IPS-NIHi7 (cell line): ENCODE results near the gene HIC1.
"Not testable (repeated sequence)": the region's sequence is repeated elsewhere in the genome, so short reads cannot be mapped to it uniquely, and the experiment has no call there.

ENCODE experiments used
- DNase-seq: peaks from one replicate; pipeline ENCODE4 v3.0.0; 2012; ENCODE audit warnings: mixed read lengths; ENCODE audit errors: extremely low spot score

Gene HIC1, protein sequence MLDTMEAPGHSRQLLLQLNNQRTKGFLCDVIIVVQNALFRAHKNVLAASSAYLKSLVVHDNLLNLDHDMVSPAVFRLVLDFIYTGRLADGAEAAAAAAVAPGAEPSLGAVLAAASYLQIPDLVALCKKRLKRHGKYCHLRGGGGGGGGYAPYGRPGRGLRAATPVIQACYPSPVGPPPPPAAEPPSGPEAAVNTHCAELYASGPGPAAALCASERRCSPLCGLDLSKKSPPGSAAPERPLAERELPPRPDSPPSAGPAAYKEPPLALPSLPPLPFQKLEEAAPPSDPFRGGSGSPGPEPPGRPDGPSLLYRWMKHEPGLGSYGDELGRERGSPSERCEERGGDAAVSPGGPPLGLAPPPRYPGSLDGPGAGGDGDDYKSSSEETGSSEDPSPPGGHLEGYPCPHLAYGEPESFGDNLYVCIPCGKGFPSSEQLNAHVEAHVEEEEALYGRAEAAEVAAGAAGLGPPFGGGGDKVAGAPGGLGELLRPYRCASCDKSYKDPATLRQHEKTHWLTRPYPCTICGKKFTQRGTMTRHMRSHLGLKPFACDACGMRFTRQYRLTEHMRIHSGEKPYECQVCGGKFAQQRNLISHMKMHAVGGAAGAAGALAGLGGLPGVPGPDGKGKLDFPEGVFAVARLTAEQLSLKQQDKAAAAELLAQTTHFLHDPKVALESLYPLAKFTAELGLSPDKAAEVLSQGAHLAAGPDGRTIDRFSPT

DNA sequence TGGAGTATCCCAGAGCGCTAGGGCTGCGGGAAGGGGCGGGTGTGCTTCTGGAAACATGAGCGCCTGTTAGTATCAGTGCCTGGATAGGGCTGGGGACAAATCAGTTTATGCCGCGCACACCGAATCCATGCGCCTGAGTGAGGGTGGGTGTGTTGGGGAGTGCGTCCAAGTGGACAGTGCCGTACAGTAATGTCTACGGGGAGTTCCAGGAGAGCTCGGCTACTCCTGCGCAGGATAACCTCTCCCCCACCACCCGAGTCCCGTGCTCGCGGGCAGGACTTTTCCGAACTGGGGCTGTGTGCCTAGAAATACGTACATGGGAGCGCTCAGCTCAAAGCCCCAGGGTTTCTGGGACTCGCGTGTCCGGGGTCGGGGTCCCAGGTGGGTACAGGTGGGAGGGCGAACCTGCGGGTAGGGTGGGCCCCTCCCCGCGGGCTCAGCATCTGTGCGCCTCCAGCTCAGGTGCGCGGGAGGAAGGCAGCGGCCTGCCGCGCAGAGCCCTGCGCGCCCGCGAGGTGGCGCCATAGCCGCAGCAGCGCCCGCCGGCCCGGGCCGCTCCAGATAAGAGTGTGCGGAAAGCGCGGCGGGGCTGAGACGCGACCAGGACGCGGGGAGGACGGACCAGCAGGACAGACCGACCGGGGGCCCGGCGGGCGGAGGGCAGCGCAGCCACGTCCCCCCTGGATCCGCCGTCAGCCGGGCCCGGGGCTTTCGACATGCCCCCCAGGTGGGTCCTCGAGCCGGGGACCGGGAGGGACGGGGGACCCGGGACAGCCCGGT, at the start of gene HIC1:
Gene HIC1 (plus strand): TSS at position 592 of the 780 bp plus-strand sequence. CDS start 1,588 bp downstream, outside the sequence.
- DNase-seq, result peak; percentile 75

DNA sequence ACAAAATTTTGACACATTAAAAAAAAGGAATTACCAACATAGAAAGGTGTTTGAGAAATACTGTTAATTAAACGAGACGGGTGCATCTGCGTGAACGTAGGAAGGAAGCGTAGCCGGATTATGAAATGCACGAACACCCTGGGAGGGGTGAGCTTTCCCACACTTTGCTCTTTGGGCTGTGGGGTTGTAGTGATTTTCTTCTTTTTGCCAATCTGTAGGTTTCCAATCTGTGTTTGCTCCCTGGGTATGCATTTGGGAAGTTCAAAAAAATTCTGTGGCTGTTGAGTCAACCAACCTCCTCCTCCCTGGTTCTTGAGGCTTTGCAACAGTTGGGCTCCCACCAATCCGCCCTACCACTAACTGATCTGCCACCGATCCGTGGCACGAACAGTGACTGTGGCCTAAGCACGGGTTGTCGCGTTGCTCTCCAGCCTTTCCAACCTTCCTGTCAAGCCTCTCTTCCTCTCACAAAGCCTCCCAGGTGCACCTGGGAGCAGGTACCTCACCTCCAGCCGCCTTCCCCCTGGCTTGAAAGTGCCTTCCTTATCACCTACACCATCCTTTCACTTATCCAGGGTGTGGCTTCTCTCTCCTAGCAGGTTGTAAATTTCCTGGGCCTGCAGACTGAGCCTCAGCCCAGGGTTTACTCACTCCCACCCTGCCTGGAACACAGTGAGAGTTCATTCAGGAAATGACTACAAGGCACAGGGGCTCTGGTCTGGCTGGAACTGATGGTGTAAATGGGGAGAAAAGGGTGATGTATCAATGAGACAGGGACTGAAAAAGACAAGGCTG, 46.4 kb upstream of the HIC1 start:
- DNase-seq, result no peak

DNA sequence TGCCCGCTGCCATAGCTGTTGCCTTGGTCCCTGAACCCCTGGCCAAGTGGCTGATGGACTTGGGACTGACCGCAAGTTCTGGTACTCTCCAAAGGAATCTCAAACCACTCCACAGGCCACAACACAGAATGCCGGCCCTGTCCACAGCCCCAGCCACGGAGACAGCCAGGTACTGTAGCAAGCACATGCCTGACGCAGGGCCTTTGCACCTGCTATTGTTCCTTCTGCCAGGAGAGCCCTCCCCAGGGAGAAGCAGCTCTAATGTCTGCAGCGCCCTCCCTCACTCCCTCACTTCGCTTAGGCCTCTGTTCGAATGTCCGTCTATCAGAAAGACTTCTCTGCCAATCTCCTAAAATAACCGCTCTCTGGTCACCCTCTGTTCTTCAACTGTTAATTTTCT, 45.2 kb upstream of the HIC1 start:
- no peak for DNase-seq

DNA sequence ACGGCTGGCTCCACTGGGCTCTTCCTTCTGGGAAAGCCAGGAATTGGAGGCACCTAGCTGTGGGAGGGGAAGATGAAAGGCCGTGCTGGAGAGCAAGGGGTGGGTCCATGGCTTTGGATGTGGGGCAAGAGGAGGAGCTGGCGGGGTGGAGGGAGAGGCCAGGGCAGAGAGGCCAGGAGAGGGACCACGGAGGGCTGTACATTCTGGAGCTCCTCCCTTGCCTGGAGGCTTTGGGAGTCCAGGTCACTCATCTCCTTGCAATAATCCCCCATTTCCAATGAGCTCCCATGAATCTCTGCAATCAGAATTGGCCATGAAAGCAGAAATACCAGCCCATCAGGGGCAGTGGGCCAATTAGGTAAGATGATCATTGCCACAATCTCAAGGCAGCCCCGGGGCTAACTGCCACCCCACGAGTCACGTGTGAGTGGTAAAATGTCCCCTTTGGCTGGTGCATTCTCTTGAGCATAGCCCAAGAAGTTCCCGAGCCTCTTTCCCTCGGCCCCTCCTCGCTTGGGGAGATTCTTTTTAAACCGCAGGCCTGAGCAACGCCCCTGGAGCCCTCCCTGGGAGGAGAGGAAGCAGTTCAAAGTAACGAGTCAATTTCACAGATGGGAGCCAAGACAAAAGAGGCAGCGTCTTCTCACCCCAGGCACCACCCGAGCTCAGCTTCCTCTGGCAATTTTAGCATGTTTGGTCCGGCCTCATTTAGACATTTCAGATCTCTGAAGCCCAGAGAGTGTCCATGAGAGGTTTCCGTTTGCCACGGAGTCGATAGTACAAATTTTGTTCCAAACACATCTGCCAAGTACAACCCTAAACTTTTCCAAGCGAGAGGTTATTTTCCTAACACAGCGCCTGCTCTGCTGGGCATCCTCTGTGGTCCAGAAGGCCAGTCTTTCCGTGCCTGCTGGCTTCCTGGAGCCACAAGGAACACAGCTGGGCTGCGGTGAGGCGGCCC, 43.2 kb upstream of the HIC1 start:
- peak; percentile 60 for DNase-seq

DNA sequence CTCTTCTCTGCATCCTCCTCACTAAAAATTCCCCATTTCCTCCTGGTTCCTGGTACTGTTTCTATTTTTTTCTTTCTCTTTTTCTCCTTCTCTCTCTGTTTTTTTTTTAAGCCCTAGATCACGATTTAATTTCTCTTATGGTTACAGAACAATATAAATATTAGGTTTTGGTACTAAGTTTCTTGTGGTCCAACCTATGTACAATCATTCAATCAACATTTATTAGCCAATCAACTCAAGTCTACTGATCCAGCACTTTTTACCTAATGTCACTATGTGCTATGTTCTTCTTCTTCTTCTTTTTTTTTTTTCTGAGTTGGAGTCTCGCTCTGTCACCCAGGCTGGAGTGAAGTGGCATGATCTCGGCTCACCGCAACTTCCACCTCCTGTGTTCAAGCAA, 42.4 kb upstream of the HIC1 start:
- no peak for DNase-seq

DNA sequence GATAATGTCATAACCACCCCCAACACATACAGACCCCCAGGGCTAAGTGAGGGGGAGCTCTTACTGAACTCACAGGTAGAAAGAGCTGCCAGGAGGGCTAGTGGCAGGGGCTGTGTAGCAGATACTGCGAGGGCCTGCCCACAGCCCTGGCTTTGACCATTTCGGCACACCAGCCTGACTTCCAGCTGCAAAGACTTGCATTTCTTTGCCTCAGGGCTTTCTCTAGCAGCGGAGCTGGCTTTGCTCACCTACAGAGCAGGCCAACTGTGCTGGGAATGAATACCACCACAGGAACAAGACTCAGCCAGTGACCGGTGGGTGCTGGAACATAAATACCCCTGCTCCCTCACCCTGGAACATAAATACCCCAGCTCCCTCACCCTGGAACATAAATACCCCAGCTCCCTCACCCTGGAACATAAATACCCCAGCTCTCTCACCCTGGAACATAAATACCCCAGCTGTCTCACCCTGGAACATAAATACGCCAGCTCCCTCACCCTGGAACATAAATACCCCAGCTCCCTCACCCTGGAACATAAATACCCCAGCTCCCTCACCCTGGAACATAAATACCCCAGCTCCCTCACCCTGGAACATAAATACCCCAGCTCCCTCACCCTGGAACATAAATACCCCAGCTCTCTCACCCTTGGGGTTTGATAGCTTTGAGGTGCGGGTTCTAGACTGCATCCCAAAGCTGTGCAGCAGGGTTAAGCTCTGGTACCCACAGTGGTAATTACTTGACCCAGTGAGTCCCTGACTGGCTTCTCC, 41.5 kb upstream of the HIC1 start:
- not testable (repeated sequence) for DNase-seq

DNA sequence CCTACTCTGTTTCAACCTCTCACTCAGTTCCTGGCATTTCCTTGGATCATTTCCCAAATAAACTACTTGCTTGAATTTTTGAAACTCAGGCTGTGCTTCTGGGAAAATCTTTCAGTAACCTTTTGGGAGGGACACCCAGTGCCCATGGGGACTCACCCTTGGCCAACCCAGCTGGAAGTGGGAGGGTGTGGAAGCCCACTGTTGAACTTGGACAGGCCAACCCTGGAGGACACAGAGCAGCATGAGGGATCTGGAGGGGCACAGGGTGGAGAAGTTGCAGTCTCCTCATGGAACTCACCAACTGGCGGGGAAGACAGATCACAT, 40.9 kb upstream of the HIC1 start:
- no peak for DNase-seq

DNA sequence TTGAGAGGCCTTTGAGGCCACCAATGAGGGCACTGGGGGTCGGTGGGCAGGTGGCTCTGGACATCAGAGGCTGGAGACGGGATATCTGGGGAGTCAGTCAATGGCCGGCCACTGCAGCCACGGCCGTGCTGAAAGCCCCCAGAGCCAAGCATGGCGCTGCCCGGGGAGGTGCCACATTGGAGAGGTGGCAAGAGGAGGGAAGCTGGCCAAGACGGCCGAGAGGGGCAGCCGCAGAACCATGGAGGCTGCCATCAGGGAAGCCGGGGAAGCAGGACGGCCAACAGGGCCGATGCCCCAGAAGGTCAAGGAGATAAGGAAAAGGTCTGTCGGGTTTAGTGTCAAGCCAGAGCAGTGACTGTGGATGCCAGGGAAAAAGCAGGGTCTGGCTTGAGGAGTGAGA, 39.6 kb upstream of the HIC1 start:
- DNase-seq, result no peak

DNA sequence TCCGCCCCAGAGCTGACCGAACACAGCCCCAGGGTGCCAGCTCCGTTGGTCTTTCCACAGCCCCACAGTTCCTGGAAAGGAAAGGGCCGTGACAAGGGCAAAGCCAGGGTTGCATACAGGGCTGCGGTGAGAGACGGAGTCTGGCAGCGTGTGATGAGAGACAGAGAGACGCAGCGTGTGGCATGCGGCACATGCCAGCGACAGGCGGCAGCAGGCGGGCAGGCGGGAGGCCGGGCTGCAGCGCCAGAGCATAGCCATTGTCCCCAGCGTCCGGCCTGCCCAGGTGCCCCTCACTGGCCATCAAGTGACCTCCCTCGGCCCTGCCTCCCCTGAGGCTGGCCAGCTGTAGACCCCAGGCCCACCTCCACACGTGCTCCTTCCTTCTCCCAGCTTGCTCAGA, 38.4 kb upstream of the HIC1 start:
- DNase-seq, result no peak

DNA sequence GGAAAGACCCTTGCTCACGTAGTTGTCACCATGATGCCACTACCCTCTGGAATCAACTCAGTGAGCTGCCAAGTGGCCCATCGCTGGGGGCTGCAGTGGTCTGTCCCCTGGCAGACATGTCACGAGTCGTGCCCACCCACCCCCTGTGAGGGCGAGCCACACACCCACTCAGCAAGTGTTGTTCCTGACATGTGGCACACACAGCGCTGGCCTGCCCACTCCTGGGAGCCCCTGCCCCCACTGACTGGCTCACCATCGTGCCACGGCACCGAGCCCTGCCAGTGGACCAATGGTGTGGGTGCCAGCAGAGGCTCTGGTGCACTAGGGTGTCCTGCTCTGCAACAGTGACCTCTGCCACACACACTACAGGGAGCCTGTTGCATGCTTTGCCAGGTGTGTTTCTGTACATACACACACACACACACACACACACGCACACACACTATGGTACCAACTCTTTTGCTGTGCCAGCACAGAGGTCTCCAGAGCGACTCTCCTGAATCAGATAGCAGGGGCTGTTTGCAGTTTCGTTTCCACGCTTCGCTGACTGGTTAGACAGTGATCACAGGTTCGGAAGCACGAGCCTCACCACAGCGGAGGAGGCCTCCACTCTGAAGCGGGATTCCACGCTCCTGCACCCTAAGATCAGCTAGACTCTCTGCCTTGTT, 37.5 kb upstream of the HIC1 start:
- DNase-seq, result no peak

DNA sequence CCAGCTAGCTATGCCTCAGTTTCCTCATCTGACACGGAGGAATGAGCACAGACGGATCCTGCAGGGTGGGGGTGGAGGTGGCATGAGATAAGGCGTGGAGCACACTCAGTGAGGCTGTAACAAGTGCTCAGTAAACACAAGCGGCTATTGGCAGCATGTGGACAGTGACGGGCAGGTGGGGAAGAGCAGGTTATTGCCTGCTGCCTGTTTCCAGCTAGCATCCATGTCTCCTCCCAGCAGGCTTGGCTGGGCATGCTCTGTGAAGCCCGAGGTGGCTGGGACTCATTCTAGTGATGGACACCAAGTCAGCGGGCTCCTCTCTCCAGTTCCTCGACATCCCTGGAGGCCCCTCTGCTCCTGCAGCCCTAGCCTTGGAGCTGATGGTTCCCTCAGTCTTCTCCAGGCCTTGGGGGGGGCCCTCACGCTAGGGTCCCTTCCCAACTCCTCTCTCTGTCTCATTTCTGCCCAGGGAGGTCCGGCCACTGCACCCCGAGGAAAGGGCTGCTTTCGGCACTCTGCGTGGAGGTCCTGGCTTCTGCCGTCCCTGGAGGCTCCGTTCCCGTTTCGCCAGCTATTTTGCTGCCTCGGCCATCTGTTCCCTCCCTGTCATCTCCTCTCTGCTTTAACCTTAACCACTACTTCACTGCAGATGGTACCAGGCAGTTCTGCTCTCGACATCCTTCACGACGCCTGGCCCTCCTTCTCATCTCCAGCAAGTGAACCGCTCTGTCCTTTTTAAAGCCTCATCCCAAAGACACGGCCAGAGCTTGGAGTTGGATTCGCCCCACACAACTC, 36.0 kb upstream of the HIC1 start:
- DNase-seq, result no peak

DNA sequence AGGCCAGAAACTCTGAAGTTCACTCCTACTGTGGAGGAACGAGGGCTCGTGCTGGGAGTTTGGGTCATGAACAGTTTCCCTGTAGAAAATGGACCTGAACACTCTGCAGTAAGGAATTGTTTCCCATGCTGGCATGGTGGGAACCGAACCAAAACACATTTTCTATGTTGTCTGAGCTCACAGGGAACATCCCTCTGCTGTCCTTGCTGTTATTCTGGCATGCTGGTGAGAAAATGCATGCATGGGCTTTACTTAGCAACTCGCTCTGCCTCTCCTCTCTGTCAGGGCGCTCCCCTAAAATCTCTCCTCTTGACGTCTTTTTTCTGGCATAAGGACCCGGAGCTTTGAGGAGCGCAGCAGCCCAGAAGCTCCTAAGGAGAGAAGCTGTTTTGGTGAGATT, 35.2 kb upstream of the HIC1 start:
- no peak for DNase-seq

DNA sequence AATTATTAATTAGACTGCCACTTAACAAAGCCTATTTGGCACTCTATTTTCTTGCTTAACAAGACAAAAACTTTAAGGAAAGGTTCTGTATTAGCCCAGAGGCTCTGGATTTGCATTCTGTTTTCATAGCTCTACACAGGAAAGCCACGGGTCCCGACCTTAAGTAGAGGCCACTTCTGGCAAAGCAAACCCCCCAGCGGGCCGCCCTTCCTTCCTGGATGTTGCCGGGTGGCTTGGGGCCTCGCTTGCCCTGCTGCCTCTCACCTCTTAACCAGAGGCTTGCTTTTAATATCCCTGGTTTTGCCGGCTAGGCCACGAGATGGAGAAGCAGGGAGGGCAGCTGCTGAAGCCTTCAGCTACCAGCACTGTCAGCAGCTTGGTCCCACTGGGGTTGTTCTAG, 34.2 kb upstream of the HIC1 start:
- DNase-seq, result no peak

DNA sequence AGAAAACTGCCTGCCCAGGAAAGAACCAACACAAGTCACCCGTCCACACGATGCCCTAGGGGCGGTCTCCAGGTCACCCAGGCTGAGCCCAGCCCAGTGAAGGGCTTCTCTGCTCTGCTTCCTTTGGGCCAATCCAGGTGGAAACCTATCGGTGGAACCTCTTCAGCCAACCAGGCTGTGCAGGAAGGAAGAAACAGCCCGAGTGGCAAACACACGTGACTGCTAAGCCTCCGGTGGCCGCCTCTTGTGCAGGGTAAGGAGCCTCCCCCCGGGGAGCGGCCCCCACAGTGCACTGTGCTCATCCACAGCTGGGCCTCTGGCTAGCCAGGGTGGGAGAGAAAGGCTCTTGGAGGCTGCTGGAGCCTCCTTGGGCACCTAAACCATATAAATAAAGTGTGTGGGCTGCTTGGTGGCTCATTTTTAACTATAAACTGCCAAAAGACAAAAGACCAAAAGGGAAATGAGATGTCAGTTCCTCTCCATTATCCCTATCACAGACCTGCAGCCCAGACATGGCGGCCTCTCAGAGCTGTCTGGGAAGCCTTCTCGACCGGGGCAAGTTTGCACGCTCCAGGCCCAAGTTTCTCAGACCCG, 32.2 kb upstream of the HIC1 start:
- DNase-seq, result no peak

DNA sequence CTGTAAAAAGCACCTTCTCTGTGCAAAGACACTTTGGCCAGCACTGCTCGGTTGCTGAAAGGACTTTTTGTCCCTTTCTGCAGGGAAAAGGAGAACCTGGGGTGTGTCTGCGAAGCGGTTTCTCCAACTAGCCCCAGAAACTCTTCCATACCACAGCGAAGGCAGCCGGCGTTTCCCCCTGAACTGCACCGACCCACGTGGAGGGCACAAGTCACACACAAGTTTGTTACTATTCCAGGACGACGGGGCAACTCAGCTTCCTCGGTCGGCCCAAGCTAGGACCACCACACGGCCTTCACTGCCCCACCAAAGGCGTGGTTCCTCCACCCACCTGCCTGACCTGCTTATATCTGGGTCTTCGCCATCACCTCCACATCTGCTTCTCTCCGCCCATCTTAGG, 31.6 kb upstream of the HIC1 start:
- no peak for DNase-seq

DNA sequence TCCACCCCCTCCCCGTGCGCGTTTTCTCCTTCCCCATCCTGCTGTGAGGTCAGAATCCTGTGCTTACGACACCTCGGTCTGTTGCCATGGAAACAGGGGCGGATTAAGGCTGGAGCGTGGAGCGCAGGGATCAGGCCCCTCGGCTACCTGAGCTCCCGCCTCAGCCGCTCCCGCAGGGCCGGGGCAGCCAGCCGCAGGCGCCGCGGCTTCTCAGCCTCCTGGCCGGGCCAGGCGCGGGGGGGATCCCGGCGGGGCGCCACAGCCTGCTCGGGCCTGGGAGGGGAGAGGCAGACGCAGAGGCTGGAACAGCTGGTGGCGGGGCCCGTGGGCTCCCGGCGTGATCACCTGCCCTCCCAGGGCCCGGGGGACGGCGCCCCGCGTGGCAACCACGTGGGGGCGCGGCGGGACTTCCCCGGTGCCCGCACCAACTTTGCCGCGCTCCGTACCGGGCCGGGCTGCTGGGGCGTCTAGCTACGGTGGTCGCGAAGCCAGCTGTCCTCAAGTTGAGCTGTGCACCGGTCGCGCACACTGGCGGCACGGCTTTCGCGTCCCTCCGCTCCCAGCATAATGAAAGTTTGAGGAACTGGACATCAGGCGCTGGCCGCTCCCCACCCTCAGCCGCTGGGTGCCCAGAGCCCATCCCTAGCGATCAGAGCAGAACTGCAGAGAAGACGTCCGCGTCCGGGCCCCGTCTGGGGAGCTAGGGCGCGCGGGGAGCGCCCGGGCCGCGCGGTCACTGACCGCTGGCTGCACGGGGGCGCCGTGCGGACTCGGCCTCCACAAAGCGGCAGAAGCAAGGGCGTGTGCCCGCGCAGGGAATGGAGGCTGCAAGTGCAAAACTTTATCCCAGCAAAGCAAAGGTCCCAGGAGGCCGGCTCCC, 31.0 kb upstream of the HIC1 start:
- DNase-seq, result peak; percentile 90

DNA sequence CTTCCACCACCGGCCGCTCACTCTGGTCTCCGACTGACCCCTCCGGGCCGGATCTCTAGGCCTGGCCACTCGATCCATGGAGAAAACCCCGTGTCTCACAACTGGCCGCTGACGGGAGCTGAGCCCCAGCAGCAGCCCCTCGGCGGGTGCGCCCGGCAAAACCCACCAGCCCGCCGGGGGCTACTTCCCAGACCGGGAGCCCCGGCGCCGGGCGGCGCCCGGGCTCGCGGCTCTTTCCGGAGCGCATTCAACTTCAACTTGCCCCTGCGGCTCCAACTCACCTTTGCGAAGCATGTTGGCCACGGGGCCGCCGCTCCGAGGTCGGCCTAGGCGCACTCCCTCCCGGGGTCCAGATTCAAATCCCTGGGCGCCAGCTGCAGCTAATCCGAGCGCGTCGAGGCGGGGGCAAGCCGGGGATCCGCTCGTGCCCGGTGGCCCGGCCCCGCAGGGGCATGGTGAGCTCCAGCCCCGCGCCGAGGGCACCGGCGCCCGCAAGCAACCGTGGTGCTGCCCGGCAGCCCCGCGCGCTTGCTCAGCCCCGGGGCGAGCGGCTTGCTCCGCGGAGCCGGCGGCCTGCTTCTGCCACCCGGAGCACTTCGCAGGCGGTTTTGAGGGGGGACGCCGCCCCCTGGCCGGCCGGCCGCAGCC, 30.2 kb upstream of the HIC1 start:
- DNase-seq, result no peak
